Gastroesophageal sphincter (tissue), 3 donors: ENCODE data around the gene GADD45A.

Experiments
- CTCF ChIP-seq, 4 experiments: fragments of 200-600 bp in 2 of 4; fragments of 450-650 bp in 2 of 4; sonication (generic) in 1 of 4; IDR thresholded peaks; one replicate each; pipeline ENCODE4 v1.5.1; 2017 to 2019; ENCODE audit warnings: antibody characterized with exemption in 4 of 4, mild to moderate bottlenecking in 2 of 4, moderate library complexity in 2 of 4
- EP300 ChIP-seq: sonication (generic); formaldehyde crosslinking; IDR thresholded peaks from one replicate; pipeline ENCODE4 v1.6.1; 2017; ENCODE audit warnings: antibody characterized with exemption, mild to moderate bottlenecking
- POLR2A ChIP-seq, 2 donors: fragments of 450-650 bp; IDR thresholded peaks; one replicate each; pipeline ENCODE4 v1.6.1; 2017; ENCODE audit warnings: antibody characterized with exemption in 2 of 2, mild to moderate bottlenecking in 2 of 2, moderate library complexity in 1 of 2
- POLR2AphosphoS5 ChIP-seq: sonication (generic); formaldehyde crosslinking; IDR thresholded peaks from one replicate; pipeline ENCODE4 v1.6.1; 2017; ENCODE audit warnings: antibody characterized with exemption

- TF ChIP-seq POLR2A (IDR thresholded peaks at IDR 0.05), result no peak
- no peak for TF ChIP-seq CTCF (IDR thresholded peaks at IDR 0.05)
- TF ChIP-seq EP300, result no peak
- TF ChIP-seq POLR2AphosphoS5, result no peak
Observed at GRCh38 chr1:67734323-67734690, 49.3 kb downstream of the GADD45A start.
